Lower lobe of right lung (tissue), 2 donors: Measurements from ENCODE around the gene HBB. TPM values are rescaled to one million over a fixed set of nuclear protein-coding genes. Genes with fewer than 3 reads are reported as not detected.

ENCODE experiments used
- ATAC-seq, 2 donors: fragments of 200-7000 bp; cut with Tn5 transposase; one replicate each; pipeline ENCODE4 v1.9.1; 2020 to 2022; ENCODE audit warnings: mild to moderate bottlenecking in 2 of 2, moderate library complexity in 2 of 2
- DNase-seq: peaks from one replicate; pipeline ENCODE4 v3.0.0-alpha.2; 2020
- H3K27ac ChIP-seq: fragments of 200-600 bp; one replicate; pipeline ENCODE4 v1.8.0; 2022
- H3K27me3 ChIP-seq: fragments of 200-600 bp; one replicate; pipeline ENCODE4 v1.8.0; 2022; ENCODE audit warnings: low read depth
- H3K36me3 ChIP-seq: fragments of 200-600 bp; one replicate; pipeline ENCODE4 v1.8.0; 2022; ENCODE audit warnings: mild to moderate bottlenecking
- H3K4me1 ChIP-seq: fragments of 200-600 bp; one replicate; pipeline ENCODE4 v1.8.0; 2022
- H3K4me3 ChIP-seq: fragments of 200-600 bp; one replicate; pipeline ENCODE4 v1.8.0; 2022; ENCODE audit warnings: mild to moderate bottlenecking
- H3K9me3 ChIP-seq: fragments of 200-600 bp; one replicate; pipeline ENCODE4 v1.8.0; 2022
- intact Hi-C: fragments of 100-400 bp; cut with DNase I; formaldehyde crosslinking; loops from one replicate; pipeline ENCODE4 v1.11.0; 2022
- total RNA-seq: library from RNA; stranded (reverse); fragmentation: NEBNext Ultra II Directional; extraction: Animal tissue kit (Norgen Biotek cat#: 25700); gene quantifications from one replicate; pipeline ENCODE4 v1.2.1, GENCODE V29; 2021
- TF ChIP-seq, protein P1 (sequence below): fragments of 200-600 bp; IDR thresholded peaks from one replicate; pipeline ENCODE4 v1.8.0; 2022; ENCODE audit warnings: antibody characterized with exemption, mild to moderate bottlenecking
- donor health status: DM: no; HTN: yes; CAD: no; lungs with severe emphysema.

The HBB gene
- total RNA-seq, 1 donor from 2014 or later = 323 TPM

DNA sequence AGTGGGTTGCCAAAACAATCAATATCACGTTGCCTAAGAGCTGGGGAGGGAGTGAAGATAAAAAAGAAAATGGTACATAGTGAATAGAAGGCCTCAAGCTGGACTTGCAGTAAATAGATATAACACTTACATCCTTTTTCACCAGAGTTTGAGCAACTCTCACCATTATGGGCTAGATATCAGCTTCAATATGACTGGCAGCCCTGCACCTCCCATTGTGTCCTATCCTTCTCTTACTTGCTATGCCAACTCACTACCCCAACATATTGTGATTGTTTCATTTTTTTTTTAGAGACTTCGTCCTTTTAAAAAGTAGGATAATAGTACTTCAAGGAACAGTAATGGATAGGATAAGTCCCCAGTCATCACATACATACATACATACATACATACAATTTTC, 15.3 kb upstream of the HBB start:
- no peak for ATAC-seq
- Histone ChIP-seq H3K4me3 (no peak overlapping the region), H3K27ac (no peak overlapping the region), H3K36me3 (no peaks in the 10 kb centered on the region), H3K27me3 (no peaks in the 10 kb centered on the region), H3K4me1 (no peaks in the 10 kb centered on the region), H3K9me3 (no peaks in the 10 kb centered on the region)
- intact Hi-C loops = no loop called here
- TF ChIP-seq, protein P1, sequence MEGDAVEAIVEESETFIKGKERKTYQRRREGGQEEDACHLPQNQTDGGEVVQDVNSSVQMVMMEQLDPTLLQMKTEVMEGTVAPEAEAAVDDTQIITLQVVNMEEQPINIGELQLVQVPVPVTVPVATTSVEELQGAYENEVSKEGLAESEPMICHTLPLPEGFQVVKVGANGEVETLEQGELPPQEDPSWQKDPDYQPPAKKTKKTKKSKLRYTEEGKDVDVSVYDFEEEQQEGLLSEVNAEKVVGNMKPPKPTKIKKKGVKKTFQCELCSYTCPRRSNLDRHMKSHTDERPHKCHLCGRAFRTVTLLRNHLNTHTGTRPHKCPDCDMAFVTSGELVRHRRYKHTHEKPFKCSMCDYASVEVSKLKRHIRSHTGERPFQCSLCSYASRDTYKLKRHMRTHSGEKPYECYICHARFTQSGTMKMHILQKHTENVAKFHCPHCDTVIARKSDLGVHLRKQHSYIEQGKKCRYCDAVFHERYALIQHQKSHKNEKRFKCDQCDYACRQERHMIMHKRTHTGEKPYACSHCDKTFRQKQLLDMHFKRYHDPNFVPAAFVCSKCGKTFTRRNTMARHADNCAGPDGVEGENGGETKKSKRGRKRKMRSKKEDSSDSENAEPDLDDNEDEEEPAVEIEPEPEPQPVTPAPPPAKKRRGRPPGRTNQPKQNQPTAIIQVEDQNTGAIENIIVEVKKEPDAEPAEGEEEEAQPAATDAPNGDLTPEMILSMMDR = no peak
- no peak for DNase-seq

DNA sequence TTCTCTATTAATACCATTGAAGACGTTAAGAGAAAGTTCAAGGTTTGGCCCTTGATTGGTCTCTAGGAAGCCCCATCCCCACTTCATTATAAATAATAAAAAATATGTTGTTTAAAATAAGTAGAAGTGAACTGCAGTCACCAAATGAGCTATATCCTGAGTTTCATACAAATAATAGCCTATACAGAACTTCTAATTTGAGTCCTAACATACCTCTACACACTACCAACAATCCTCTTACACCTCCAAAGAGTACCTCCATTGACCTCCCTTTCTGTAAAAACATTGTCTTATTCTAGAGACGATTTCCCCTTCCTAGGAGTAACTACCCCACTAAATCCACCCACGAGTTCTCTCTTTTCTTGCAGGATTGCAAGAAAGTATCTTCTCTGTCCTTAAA, 14.6 kb upstream of the HBB start:
- no peak for DNase-seq
- Histone ChIP-seq H3K9me3 (no peaks in the 10 kb centered on the region), H3K36me3 (no peaks in the 10 kb centered on the region), H3K4me3 (no peak overlapping the region), H3K27ac (no peak overlapping the region), H3K4me1 (no peaks in the 10 kb centered on the region), H3K27me3 (no peaks in the 10 kb centered on the region)
- TF ChIP-seq, protein P1 = no peak
- ATAC-seq = no peak
- intact Hi-C loops = no loop called here

DNA sequence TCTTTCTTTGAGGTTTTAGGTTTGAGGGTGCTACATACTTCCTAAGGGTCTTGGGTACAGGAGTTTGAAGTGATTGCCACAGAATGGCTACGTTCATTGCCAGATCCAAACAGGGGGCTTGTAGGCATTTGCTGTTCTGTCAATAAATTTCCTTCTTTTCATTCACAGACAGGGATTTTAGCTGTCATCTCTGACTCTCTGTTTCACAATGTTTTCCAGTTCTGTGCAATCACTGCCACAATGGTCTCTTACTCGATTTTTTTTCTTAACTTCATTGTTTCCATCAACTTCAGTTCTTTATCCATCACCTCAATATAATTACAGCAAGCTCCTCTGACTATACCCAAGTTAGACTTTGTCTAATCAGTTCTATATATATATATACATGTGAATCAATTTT, 13.6 kb upstream of the HBB start:
- ATAC-seq = no peak
- H3K36me3 ChIP-seq = no peaks in the 10 kb centered on the region
- H3K4me3 ChIP-seq = no peak overlapping the region
- TF ChIP-seq, protein P1 = no peak
- no peak for DNase-seq
- intact Hi-C loops = no loop called here
- H3K27me3 ChIP-seq = no peaks in the 10 kb centered on the region
- H3K4me1 ChIP-seq = no peaks in the 10 kb centered on the region
- H3K27ac ChIP-seq = no peak overlapping the region
- H3K9me3 ChIP-seq = no peaks in the 10 kb centered on the region

DNA sequence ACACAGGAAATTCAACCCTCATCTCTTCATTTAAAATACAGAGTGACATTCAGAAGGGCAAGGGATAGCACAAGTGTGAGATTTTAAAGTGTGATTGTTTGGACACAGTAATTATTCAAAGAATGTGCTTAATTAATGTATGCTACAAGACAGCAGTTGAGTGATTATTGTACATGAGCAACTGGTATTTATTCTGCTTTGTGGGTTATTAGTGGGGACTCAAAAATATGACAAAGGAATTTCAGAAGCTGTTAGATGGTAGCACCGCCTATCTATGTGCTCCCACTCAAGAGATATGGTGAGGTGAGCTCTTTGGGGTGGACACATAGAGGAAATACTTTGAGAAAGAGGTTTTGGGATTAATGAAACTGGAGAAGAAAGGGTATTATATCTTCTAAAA, 13.2 kb upstream of the HBB start:
- intact Hi-C loops = no loop called here

DNA sequence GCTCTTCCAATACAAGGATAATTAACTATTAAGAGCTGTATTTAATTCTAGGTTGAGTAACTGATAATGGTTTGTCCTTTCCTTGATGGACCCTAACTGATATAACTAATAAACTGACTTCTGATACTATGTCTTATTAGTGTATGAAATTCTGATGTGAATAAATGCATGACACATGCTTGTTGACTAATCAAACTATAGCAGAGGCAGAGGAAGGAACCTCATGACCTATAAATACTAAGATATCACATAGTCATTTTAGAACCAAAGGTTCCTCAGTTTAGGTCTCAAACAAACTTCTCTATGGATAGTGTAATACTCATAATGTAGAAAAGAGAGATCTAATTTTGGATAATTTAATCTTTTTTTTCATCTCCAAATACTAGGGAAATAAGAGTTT, 12.2 kb upstream of the HBB start:
- Histone ChIP-seq H3K27me3 (no peaks in the 10 kb centered on the region), H3K36me3 (no peaks in the 10 kb centered on the region), H3K27ac (no peak overlapping the region), H3K4me3 (no peak overlapping the region), H3K4me1 (no peaks in the 10 kb centered on the region), H3K9me3 (no peaks in the 10 kb centered on the region)
- TF ChIP-seq, protein P1 = no peak
- ATAC-seq = no peak
- intact Hi-C loops = no loop called here
- DNase-seq = no peak

More for the DNA sequence above, 13.2 kb upstream of the HBB start:
- no peak for ATAC-seq
- no peak for DNase-seq
- TF ChIP-seq, protein P1 = no peak
- Histone ChIP-seq H3K36me3 (no peaks in the 10 kb centered on the region), H3K27me3 (no peaks in the 10 kb centered on the region), H3K9me3 (no peaks in the 10 kb centered on the region), H3K27ac (no peak overlapping the region), H3K4me1 (no peaks in the 10 kb centered on the region), H3K4me3 (no peak overlapping the region)

DNA sequence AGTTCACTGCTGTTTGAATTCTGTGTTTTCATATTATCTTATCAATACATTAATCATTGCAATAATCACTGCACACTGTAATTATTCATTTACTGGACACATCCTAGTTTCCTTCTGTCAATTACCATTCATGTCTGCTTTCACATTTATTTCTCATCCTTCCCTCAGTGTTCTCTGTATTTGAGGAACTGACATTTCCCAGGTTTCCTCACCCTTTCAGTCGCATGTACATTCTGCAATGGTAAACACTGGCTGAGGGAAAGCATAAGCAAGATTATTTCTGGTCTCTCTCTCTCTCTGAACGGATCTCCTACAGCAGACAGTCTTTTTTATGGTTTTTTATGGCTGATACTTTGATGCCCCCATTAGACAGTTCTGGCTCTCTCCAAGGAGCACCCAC, 11.6 kb upstream of the HBB start:
- TF ChIP-seq, protein P1 = no peak
- Histone ChIP-seq H3K27me3 (no peaks in the 10 kb centered on the region), H3K4me3 (no peak overlapping the region), H3K27ac (no peak overlapping the region), H3K36me3 (no peaks in the 10 kb centered on the region), H3K4me1 (no peaks in the 10 kb centered on the region), H3K9me3 (no peaks in the 10 kb centered on the region)
- no peak for DNase-seq
- no peak for ATAC-seq
- intact Hi-C loops = no loop called here
